ENCODE data around the gene MUC4. TPM values are rescaled to one million over a fixed set of nuclear protein-coding genes. Genes with fewer than 3 reads are reported as not detected.

Gene MUC4
- under 1 TPM in 1 of 2 donors, not detected in 1; 0.12 TPM for total RNA-seq

GRCh38 chr3:195811756-195812155 is at the start of gene MUC4:
Gene MUC4 (minus strand): TSS chr3:195811929. CDS start chr3:195811817, 112 bp downstream.
- no peaks in the 10 kb centered on the region for H3K36me3 ChIP-seq
- TF ChIP-seq CTCF (IDR thresholded peaks at IDR 0.05) = no peak
- H3K9me3 ChIP-seq = no peaks in the 10 kb centered on the region
- no peak for DNase-seq (ENCODE audit: low spot score)
- H3K27ac ChIP-seq = no peak within 1 kb of the TSS
- no peaks in the 10 kb centered on the region for H3K4me1 ChIP-seq
- no peak within 1 kb of the TSS for H3K4me3 ChIP-seq
- H3K27me3 ChIP-seq = peaks cover 0 to 2% of the 10 kb centered on the region in 2 donors

- no peak for DNase-seq (ENCODE audit: low spot score)
- no peaks in the 10 kb centered on the region for H3K27me3 ChIP-seq
- no peak overlapping the region for H3K4me3 ChIP-seq
- H3K4me1 ChIP-seq = peaks cover 0 to 24% of the 10 kb centered on the region in 2 donors
- no peak overlapping the region for H3K27ac ChIP-seq
- no peak for TF ChIP-seq CTCF (IDR thresholded peaks at IDR 0.05)
- H3K36me3 ChIP-seq = no peaks in the 10 kb centered on the region
- no peaks in the 10 kb centered on the region for H3K9me3 ChIP-seq
These were observed 48.7 kb upstream of the MUC4 start for GRCh38 chr3:195860456-195860855.

- H3K9me3 ChIP-seq = no peaks in the 10 kb centered on the region
- H3K36me3 ChIP-seq = no peaks in the 10 kb centered on the region
- no peaks in the 10 kb centered on the region for H3K27me3 ChIP-seq
- H3K27ac ChIP-seq = no peak overlapping the region
- no peak overlapping the region for H3K4me3 ChIP-seq
- H3K4me1 ChIP-seq = peaks cover 0 to 24% of the 10 kb centered on the region in 2 donors
- TF ChIP-seq CTCF (IDR thresholded peaks at IDR 0.05) = no peak
- no peak for DNase-seq (ENCODE audit: low spot score)
These were observed 48.2 kb upstream of the MUC4 start for GRCh38 chr3:195859846-195860411.

- H3K27me3 ChIP-seq = no peaks in the 10 kb centered on the region
- TF ChIP-seq CTCF (IDR thresholded peaks at IDR 0.05) = peak; percentile 98
- H3K4me1 ChIP-seq = peaks cover 0 to 24% of the 10 kb centered on the region in 2 donors
- peak; percentile 82 for DNase-seq (ENCODE audit: low spot score)
- no peak overlapping the region for H3K27ac ChIP-seq
- H3K4me3 ChIP-seq = no peak overlapping the region
- no peaks in the 10 kb centered on the region for H3K36me3 ChIP-seq
- H3K9me3 ChIP-seq = no peaks in the 10 kb centered on the region
These were observed 47.5 kb upstream of the MUC4 start for GRCh38 chr3:195859061-195859845.

GRCh38 chr3:195856410-195857084 is 44.8 kb upstream of the MUC4 start:
- Histone ChIP-seq H3K9me3 (no peaks in the 10 kb centered on the region), H3K27me3 (no peaks in the 10 kb centered on the region), H3K4me3 (no peak overlapping the region), H3K36me3 (no peaks in the 10 kb centered on the region), H3K4me1 (peaks cover 0 to 8% of the 10 kb centered on the region in 2 donors), H3K27ac (no peak overlapping the region)
- DNase-seq (ENCODE audit: low spot score) = no peak
- TF ChIP-seq CTCF (IDR thresholded peaks at IDR 0.05) = no peak
